ENCODE results near the gene BID. TPM values are rescaled to one million over a fixed set of nuclear protein-coding genes. Genes with fewer than 3 reads are reported as not detected.

BID gene
- total RNA-seq, 1 experiment from 2014 or later, result 23.2 TPM

- Histone ChIP-seq H3K27ac (ENCODE audit: insufficient read length, low read depth, low read length) (no peak overlapping the region), H3K9me3 (ENCODE audit: control insufficient read depth, low read depth, low read length) (no peaks in the 10 kb centered on the region), H2BK120ac (ENCODE audit: low read depth, low read length, poor library complexity, severe bottlenecking) (no peak overlapping the region), H2BK20ac (ENCODE audit: low read depth, low read length, poor library complexity, severe bottlenecking) (no peak overlapping the region), H3K4me1 (ENCODE audit: insufficient read depth, low read length) (no peaks in the 10 kb centered on the region), H4K8ac (replicated peaks; ENCODE audit: insufficient read length, low read depth, low read length) (no peak overlapping the region), H4K91ac (ENCODE audit: insufficient read length, low read depth, low read length) (no peak overlapping the region), H2BK15ac (ENCODE audit: low read depth, low read length) (no peak overlapping the region), H4K20me1 (ENCODE audit: control insufficient read depth, insufficient read depth, insufficient read length) (no peaks in the 10 kb centered on the region), H2BK12ac (ENCODE audit: insufficient read length, low read depth, low read length) (no peak overlapping the region), H3K56ac (ENCODE audit: insufficient read length, low read depth, low read length) (no peak overlapping the region), H3K18ac (ENCODE audit: insufficient read length, low read depth, low read length) (no peak overlapping the region), H4K5ac (ENCODE audit: insufficient read length, low read depth, low read length) (no peak overlapping the region), H3K9ac (ENCODE audit: extremely low read depth, insufficient read length, low read length) (no peak overlapping the region), H3K14ac (ENCODE audit: insufficient read depth, low read length) (no peak overlapping the region), H3T11ph (ENCODE audit: low read length) (no peak overlapping the region), H3K79me2 (ENCODE audit: insufficient read depth, low read length) (no peaks in the 10 kb centered on the region), H3K79me1 (ENCODE audit: insufficient read depth, low read depth, low read length, poor library complexity, severe bottlenecking) (no peaks in the 10 kb centered on the region), H2BK5ac (ENCODE audit: insufficient read length, low read length) (no peak overlapping the region), H3K23me2 (ENCODE audit: insufficient read length, low read depth, low read length, poor library complexity, severe bottlenecking) (no peaks in the 10 kb centered on the region), H3K23ac (ENCODE audit: insufficient read length, low read depth, low read length) (no peak overlapping the region), H3K4ac (ENCODE audit: low read depth, low read length) (no peak overlapping the region), H2AFZ (ENCODE audit: low read length) (no peak overlapping the region), H3K4me2 (ENCODE audit: insufficient read depth, insufficient read length, low read length) (no peak overlapping the region), H2AK5ac (ENCODE audit: insufficient read length, low read length) (no peak overlapping the region), H3K27me3 (ENCODE audit: insufficient read depth, low read length) (no peaks in the 10 kb centered on the region)
- no peak overlapping the region for H3K4me3 Mint-ChIP-seq
- no CpG with 5 or more reads among the region's 20 CpGs for WGBS (ENCODE audit: extremely low coverage, insufficient read length, low lambda C conversion rate)
- TF ChIP-seq CTCF (conservative IDR thresholded peaks at IDR 0.05), result no peak
- H3K4me1 Mint-ChIP-seq, result peaks cover 0 to 3% of the 10 kb centered on the region in 2 experiments; a peak in 2 of 4 replicates
- DNase-seq, result no peak
- peaks cover 7 to 23% (median 22%) of the 10 kb centered on the region in 3 experiments; a peak in 5 of 7 replicates for H3K36me3 Mint-ChIP-seq (ENCODE audit: insufficient read depth in 1 of 3, low read depth in 3 of 3)
- H3K27ac Mint-ChIP-seq, result no peak overlapping the region; a peak in 1 of 7 replicates
- H3K27me3 Mint-ChIP-seq (ENCODE audit: low read depth), result no peaks in the 10 kb centered on the region
- no peaks in the 10 kb centered on the region for H3K9me3 Mint-ChIP-seq
Observed at GRCh38 chr22:17814830-17815229, 40.6 kb upstream of the BID start.

Data from H9 (cell line).